ENCODE results near the gene MRPL49.

DNA sequence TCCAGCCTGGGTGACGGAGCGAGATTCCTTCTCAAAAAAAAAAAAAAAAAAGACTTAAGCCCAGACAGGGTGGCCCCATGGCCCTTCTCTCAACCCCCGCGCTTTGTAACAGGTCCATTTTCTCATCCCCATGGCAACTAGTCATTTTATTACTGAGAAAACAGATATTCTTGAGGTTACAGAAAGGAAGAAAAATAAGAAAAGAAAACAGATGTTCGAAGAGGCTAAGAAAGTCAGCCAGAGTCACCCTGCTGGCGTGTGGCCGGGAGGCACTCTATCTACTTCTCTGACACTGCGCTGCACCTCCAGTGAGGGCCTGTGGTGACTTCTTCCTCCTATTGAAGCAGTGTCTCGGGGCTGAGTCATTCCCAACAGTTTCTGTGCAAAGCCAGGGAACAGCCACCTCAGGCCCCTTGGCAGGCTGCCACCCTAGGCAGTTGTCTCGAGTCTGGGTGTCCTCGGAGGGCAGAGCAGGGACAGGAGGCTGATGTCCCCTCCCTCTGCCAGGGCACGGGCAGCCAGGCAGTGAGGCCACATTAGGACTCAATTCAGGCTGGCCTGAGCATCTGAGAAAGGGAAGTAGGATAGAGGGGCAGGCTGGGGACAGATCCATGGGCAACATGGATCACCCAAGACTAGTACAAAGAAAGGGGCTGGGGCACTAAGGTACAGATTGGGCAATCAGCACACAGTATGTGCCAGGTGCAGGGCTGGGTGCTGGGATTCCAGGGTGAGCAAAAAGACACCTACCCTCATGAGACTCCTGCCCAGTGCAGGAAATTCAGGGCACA, 28.6 kb downstream of the MRPL49 start:
- TF ChIP-seq, protein P1, sequence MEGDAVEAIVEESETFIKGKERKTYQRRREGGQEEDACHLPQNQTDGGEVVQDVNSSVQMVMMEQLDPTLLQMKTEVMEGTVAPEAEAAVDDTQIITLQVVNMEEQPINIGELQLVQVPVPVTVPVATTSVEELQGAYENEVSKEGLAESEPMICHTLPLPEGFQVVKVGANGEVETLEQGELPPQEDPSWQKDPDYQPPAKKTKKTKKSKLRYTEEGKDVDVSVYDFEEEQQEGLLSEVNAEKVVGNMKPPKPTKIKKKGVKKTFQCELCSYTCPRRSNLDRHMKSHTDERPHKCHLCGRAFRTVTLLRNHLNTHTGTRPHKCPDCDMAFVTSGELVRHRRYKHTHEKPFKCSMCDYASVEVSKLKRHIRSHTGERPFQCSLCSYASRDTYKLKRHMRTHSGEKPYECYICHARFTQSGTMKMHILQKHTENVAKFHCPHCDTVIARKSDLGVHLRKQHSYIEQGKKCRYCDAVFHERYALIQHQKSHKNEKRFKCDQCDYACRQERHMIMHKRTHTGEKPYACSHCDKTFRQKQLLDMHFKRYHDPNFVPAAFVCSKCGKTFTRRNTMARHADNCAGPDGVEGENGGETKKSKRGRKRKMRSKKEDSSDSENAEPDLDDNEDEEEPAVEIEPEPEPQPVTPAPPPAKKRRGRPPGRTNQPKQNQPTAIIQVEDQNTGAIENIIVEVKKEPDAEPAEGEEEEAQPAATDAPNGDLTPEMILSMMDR (IDR thresholded peaks at IDR 0.05; ENCODE audit: poor library complexity) = no peak
- TF ChIP-seq EZH2phosphoT487 (IDR thresholded peaks at IDR 0.05; ENCODE audit: low read depth, severe bottlenecking, unreplicated experiment) = no peak
